ENCODE data around the gene INVS.
A peak's percentile ranks its signal among the peaks of the same experiment; 100 is the strongest.

INVS gene

GRCh38 chr9:100100146-100100667, 1.2 kb downstream of the INVS start:
- H3K4me1 ChIP-seq (ENCODE audit: control insufficient read depth, low read length): peaks cover 29% of the 10 kb centered on the region
- TF ChIP-seq EZH2phosphoT487 (IDR thresholded peaks at IDR 0.05; ENCODE audit: borderline replicate concordance, low read length) (no peak), CTCF (IDR thresholded peaks at IDR 0.05; ENCODE audit: low read depth, low read length, poor library complexity, severe bottlenecking) (no peak)
- H3K9me2 ChIP-seq (replicated peaks; ENCODE audit: control insufficient read depth, low read length): no peaks in the 10 kb centered on the region
- H3K4me3 ChIP-seq (ENCODE audit: low read length): peak overlapping the region; percentile 84
- H3K27me3 ChIP-seq (ENCODE audit: control insufficient read depth, low read length): no peaks in the 10 kb centered on the region
- H4K20me1 ChIP-seq (ENCODE audit: control insufficient read depth, insufficient read depth, low read depth, low read length): 0 out of 2 replicates have a peak, but pooled peaks cover 9% of the 10 kb centered on the region
- peak overlapping the region; percentile 91 for H3K4me2 ChIP-seq (ENCODE audit: low read length)
- peaks cover 32% of the 10 kb centered on the region for H3K36me3 ChIP-seq (ENCODE audit: control insufficient read depth, low read length)
- H3F3A ChIP-seq (ENCODE audit: control insufficient read depth, insufficient read depth): no peaks in the 10 kb centered on the region; the same call in 1 of the 2 replicates
- H3K9me3 ChIP-seq (ENCODE audit: control insufficient read depth, insufficient read depth, low read length): no peaks in the 10 kb centered on the region
- H3K79me2 ChIP-seq (ENCODE audit: control insufficient read depth, low read length): peaks cover 58% of the 10 kb centered on the region
- H3K27ac ChIP-seq (ENCODE audit: low read depth, low read length): peak overlapping the region; percentile 36

GRCh38 chr9:100101608-100102007, 2.6 kb downstream of the INVS start:
- peaks cover 16% of the 10 kb centered on the region for H3K4me1 ChIP-seq (ENCODE audit: control insufficient read depth, low read length)
- H3K9me3 ChIP-seq (ENCODE audit: control insufficient read depth, insufficient read depth, low read length): no peaks in the 10 kb centered on the region
- H3K36me3 ChIP-seq (ENCODE audit: control insufficient read depth, low read length): peaks cover 43% of the 10 kb centered on the region
- H3K9me2 ChIP-seq (replicated peaks; ENCODE audit: control insufficient read depth, low read length): no peaks in the 10 kb centered on the region
- TF ChIP-seq EZH2phosphoT487 (IDR thresholded peaks at IDR 0.05; ENCODE audit: borderline replicate concordance, low read length): no peak
- no peak for TF ChIP-seq CTCF (IDR thresholded peaks at IDR 0.05; ENCODE audit: low read depth, low read length, poor library complexity, severe bottlenecking)
- 0 out of 2 replicates have a peak, but pooled peaks cover 8% of the 10 kb centered on the region for H4K20me1 ChIP-seq (ENCODE audit: control insufficient read depth, insufficient read depth, low read depth, low read length)
- H3K27me3 ChIP-seq (ENCODE audit: control insufficient read depth, low read length): no peaks in the 10 kb centered on the region
- H3K4me2 ChIP-seq (ENCODE audit: low read length): no peak overlapping the region
- H3K27ac ChIP-seq (ENCODE audit: low read depth, low read length): no peak overlapping the region
- H3K4me3 ChIP-seq (ENCODE audit: low read length): no peak overlapping the region
- no peaks in the 10 kb centered on the region; the same call in 1 of the 2 replicates for H3F3A ChIP-seq (ENCODE audit: control insufficient read depth, insufficient read depth)
- H3K79me2 ChIP-seq (ENCODE audit: control insufficient read depth, low read length): peaks cover 44% of the 10 kb centered on the region

- Histone ChIP-seq H3K4me3 (ENCODE audit: low read length) (no peak overlapping the region), H3F3A (ENCODE audit: control insufficient read depth, insufficient read depth) (no peaks in the 10 kb centered on the region; the same call in 1 of the 2 replicates), H3K27ac (ENCODE audit: low read depth, low read length) (no peak overlapping the region), H4K20me1 (ENCODE audit: control insufficient read depth, insufficient read depth, low read depth, low read length) (no peaks in the 10 kb centered on the region), H3K4me2 (ENCODE audit: low read length) (no peak overlapping the region), H3K9me3 (ENCODE audit: control insufficient read depth, insufficient read depth, low read length) (no peaks in the 10 kb centered on the region), H3K79me2 (ENCODE audit: control insufficient read depth, low read length) (peaks cover 22% of the 10 kb centered on the region), H3K9me2 (replicated peaks; ENCODE audit: control insufficient read depth, low read length) (no peaks in the 10 kb centered on the region), H3K4me1 (ENCODE audit: control insufficient read depth, low read length) (peaks cover 6% of the 10 kb centered on the region), H3K27me3 (ENCODE audit: control insufficient read depth, low read length) (no peaks in the 10 kb centered on the region), H3K36me3 (ENCODE audit: control insufficient read depth, low read length) (peaks cover 52% of the 10 kb centered on the region)
- TF ChIP-seq EZH2phosphoT487 (IDR thresholded peaks at IDR 0.05; ENCODE audit: borderline replicate concordance, low read length) (no peak), CTCF (IDR thresholded peaks at IDR 0.05; ENCODE audit: low read depth, low read length, poor library complexity, severe bottlenecking) (no peak)
Observed at GRCh38 chr9:100104314-100104713, 5.3 kb downstream of the INVS start.
